ENCODE data around the gene DIDO1.

DIDO1 gene

GRCh38 chr20:62898970-62899632 lies 27.2 kb downstream of the DIDO1 start:
- TF ChIP-seq CTCF (IDR thresholded peaks at IDR 0.05; ENCODE audit: low read depth, low read length): no peak
- DNase-seq (ENCODE audit: extremely low read depth, low read depth): no peak

GRCh38 chr20:62898093-62898964 lies 28.0 kb downstream of the DIDO1 start:
- TF ChIP-seq CTCF (IDR thresholded peaks at IDR 0.05; ENCODE audit: low read depth, low read length): no peak
- no peak for DNase-seq (ENCODE audit: extremely low read depth, low read depth)

GRCh38 chr20:62897666-62898065 lies 28.6 kb downstream of the DIDO1 start:
- DNase-seq (ENCODE audit: extremely low read depth, low read depth): no peak
- no peak for TF ChIP-seq CTCF (IDR thresholded peaks at IDR 0.05; ENCODE audit: low read depth, low read length)

GRCh38 chr20:62896526-62896925 lies 29.8 kb downstream of the DIDO1 start:
- no peak for DNase-seq (ENCODE audit: extremely low read depth, low read depth)
- TF ChIP-seq CTCF (IDR thresholded peaks at IDR 0.05; ENCODE audit: low read depth, low read length): no peak

- TF ChIP-seq CTCF (IDR thresholded peaks at IDR 0.05; ENCODE audit: low read depth, low read length): no peak
- DNase-seq (ENCODE audit: extremely low read depth, low read depth): no peak
Observed at GRCh38 chr20:62895539-62895938, 30.8 kb downstream of the DIDO1 start.

- DNase-seq (ENCODE audit: extremely low read depth, low read depth): no peak
- no peak for TF ChIP-seq CTCF (IDR thresholded peaks at IDR 0.05; ENCODE audit: low read depth, low read length)
Observed at GRCh38 chr20:62894261-62894660, 32.0 kb downstream of the DIDO1 start.

GRCh38 chr20:62893700-62894099 lies 32.6 kb downstream of the DIDO1 start:
- no peak for DNase-seq (ENCODE audit: extremely low read depth, low read depth)
- no peak for TF ChIP-seq CTCF (IDR thresholded peaks at IDR 0.05; ENCODE audit: low read depth, low read length)
